ENCODE data around the gene MON1A.

- TF ChIP-seq TAF7 (optimal IDR thresholded peaks at IDR 0.05; ENCODE audit: borderline replicate concordance, low read depth, low read length) (no peak), CTCF (IDR thresholded peaks at IDR 0.05; ENCODE audit: control extremely low read depth in 1 of 3, insufficient read depth in 1 of 3, low read depth in 1 of 3, low read length in 3 of 3) (no peak), SP1 (IDR thresholded peaks at IDR 0.05; ENCODE audit: low read depth, low read length) (no peak), POLR2AphosphoS5 (IDR thresholded peaks at IDR 0.05; ENCODE audit: low read depth, low read length) (no peak), CBX5 (IDR thresholded peaks at IDR 0.05; ENCODE audit: low read depth, low read length) (no peak), RAD21 (IDR thresholded peaks at IDR 0.05 in 1 of 2, conservative IDR thresholded peaks at IDR 0.05 in 1 of 2; ENCODE audit: low read depth in 2 of 2, low read length in 2 of 2) (no peak), PHF8 (conservative IDR thresholded peaks at IDR 0.05; ENCODE audit: low read depth, low read length) (no peak), CREB1 (IDR thresholded peaks at IDR 0.05) (no peak), SUZ12 (IDR thresholded peaks at IDR 0.05; ENCODE audit: low read length) (no peak)
Measured at GRCh38 chr3:49937090-49937489, 7.5 kb upstream of the MON1A start.
